Measurements from ENCODE around the gene ILDR2.
A peak's percentile ranks its signal among the peaks of the same experiment; 100 is the strongest.
"Not testable (repeated sequence)": the region's sequence is repeated elsewhere in the genome, so short reads cannot be mapped to it uniquely, and the experiment has no call there.

ILDR2 gene

GRCh38 chr1:166906647-166907046 lies 68.7 kb downstream of the ILDR2 start:
- no peak for ATAC-seq (replicated peaks)
- Mint-ChIP-seq H3K4me3 (no peak overlapping the region), H3K4me1 (peaks cover 18% of the 10 kb centered on the region in 2 donors), H3K27me3 (peaks cover 0 to 10% of the 10 kb centered on the region in 2 donors), H3K36me3 (peaks cover 0 to 2% of the 10 kb centered on the region in 2 donors), H3K27ac (no peak overlapping the region), H3K9me3 (no peaks in the 10 kb centered on the region)
- DNase-seq: no peak

GRCh38 chr1:166905900-166906299 lies 69.4 kb downstream of the ILDR2 start:
- ATAC-seq (replicated peaks) (no peak), DNase-seq (no peak)
- Mint-ChIP-seq H3K36me3 (no peaks in the 10 kb centered on the region), H3K27ac (no peak overlapping the region), H3K4me3 (no peak overlapping the region), H3K27me3 (peaks cover 0 to 10% of the 10 kb centered on the region in 2 donors), H3K4me1 (peaks cover 17 to 18% of the 10 kb centered on the region in 2 donors), H3K9me3 (no peaks in the 10 kb centered on the region)

GRCh38 chr1:166905136-166905535 lies 70.2 kb downstream of the ILDR2 start:
- Mint-ChIP-seq H3K4me1 (peaks cover 12 to 18% of the 10 kb centered on the region in 2 donors), H3K27me3 (peaks cover 3 to 10% of the 10 kb centered on the region in 2 donors), H3K36me3 (no peaks in the 10 kb centered on the region), H3K9me3 (no peaks in the 10 kb centered on the region), H3K27ac (no peak overlapping the region), H3K4me3 (no peak overlapping the region)
- no peak for ATAC-seq (replicated peaks)
- DNase-seq: no peak

- H3K36me3 Mint-ChIP-seq: peaks cover 0 to 3% of the 10 kb centered on the region in 2 donors
- no peak overlapping the region for H3K4me3 Mint-ChIP-seq
- peaks cover 12 to 18% of the 10 kb centered on the region in 2 donors for H3K4me1 Mint-ChIP-seq
- ATAC-seq (replicated peaks) (peak in 1 of 2 donors; percentile 50), DNase-seq (no peak)
- H3K27me3 Mint-ChIP-seq: peaks cover 9 to 10% of the 10 kb centered on the region in 2 donors
- H3K9me3 Mint-ChIP-seq: peaks cover 0 to 4% of the 10 kb centered on the region in 2 donors
- H3K27ac Mint-ChIP-seq: no peak overlapping the region
Observed at GRCh38 chr1:166903232-166903631, 72.1 kb downstream of the ILDR2 start.

- Mint-ChIP-seq H3K4me1 (peaks cover 6 to 12% of the 10 kb centered on the region in 2 donors), H3K36me3 (peaks cover 0 to 4% of the 10 kb centered on the region in 2 donors), H3K27ac (no peak overlapping the region), H3K27me3 (peaks cover 10 to 14% of the 10 kb centered on the region in 2 donors), H3K4me3 (no peak overlapping the region), H3K9me3 (peaks cover 1 to 12% of the 10 kb centered on the region in 2 donors)
- DNase-seq: no peak
- peak; percentile 68 to 82 for ATAC-seq (replicated peaks)
Observed at GRCh38 chr1:166902279-166902678, 73.1 kb downstream of the ILDR2 start.

- DNase-seq: no peak
- H3K4me1 Mint-ChIP-seq: peaks cover 6 to 12% of the 10 kb centered on the region in 2 donors
Observed at GRCh38 chr1:166900987-166901386, 74.4 kb downstream of the ILDR2 start.

GRCh38 chr1:166899769-166900168 lies 75.6 kb downstream of the ILDR2 start:
- H3K36me3 Mint-ChIP-seq: peaks cover 3 to 8% of the 10 kb centered on the region in 2 donors
- peaks cover 6 to 12% of the 10 kb centered on the region in 2 donors for H3K4me1 Mint-ChIP-seq
- H3K9me3 Mint-ChIP-seq: peaks cover 7 to 17% of the 10 kb centered on the region in 2 donors
- no peak for DNase-seq
- ATAC-seq (replicated peaks): no peak
- no peak overlapping the region for H3K4me3 Mint-ChIP-seq
- H3K27ac Mint-ChIP-seq: no peak overlapping the region
- peaks cover 7 to 29% of the 10 kb centered on the region in 2 donors for H3K27me3 Mint-ChIP-seq

More at GRCh38 chr1:166900987-166901386, 74.4 kb downstream of the ILDR2 start:
- no peak overlapping the region for H3K27ac Mint-ChIP-seq
- H3K36me3 Mint-ChIP-seq: peaks cover 3 to 8% of the 10 kb centered on the region in 2 donors
- peaks cover 7 to 17% of the 10 kb centered on the region in 2 donors for H3K9me3 Mint-ChIP-seq
- H3K27me3 Mint-ChIP-seq: peaks cover 5 to 22% of the 10 kb centered on the region in 2 donors
- peak in 1 of 2 donors; percentile 25 for ATAC-seq (replicated peaks)
- no peak overlapping the region for H3K4me3 Mint-ChIP-seq

- Mint-ChIP-seq H3K9me3 (peaks cover 7 to 17% of the 10 kb centered on the region in 2 donors), H3K36me3 (peaks cover 3 to 8% of the 10 kb centered on the region in 2 donors), H3K4me3 (no peak overlapping the region), H3K27ac (no peak overlapping the region), H3K4me1 (no peaks in the 10 kb centered on the region), H3K27me3 (peaks cover 25 to 39% of the 10 kb centered on the region in 2 donors)
- DNase-seq (no peak), ATAC-seq (replicated peaks) (no peak)
Observed at GRCh38 chr1:166895766-166896165, 79.6 kb downstream of the ILDR2 start.

- Mint-ChIP-seq H3K4me1 (peaks cover 3 to 7% of the 10 kb centered on the region in 2 donors), H3K27ac (no peak overlapping the region), H3K36me3 (no peaks in the 10 kb centered on the region), H3K9me3 (no peaks in the 10 kb centered on the region), H3K4me3 (no peak overlapping the region), H3K27me3 (peaks cover 21 to 29% of the 10 kb centered on the region in 2 donors)
- ATAC-seq (replicated peaks): no peak
- no peak for DNase-seq
Observed at GRCh38 chr1:166889776-166890175, 85.6 kb downstream of the ILDR2 start.

GRCh38 chr1:166888373-166889111 lies 86.8 kb downstream of the ILDR2 start:
- Mint-ChIP-seq H3K27me3 (peaks cover 28 to 31% of the 10 kb centered on the region in 2 donors), H3K36me3 (no peaks in the 10 kb centered on the region), H3K9me3 (no peaks in the 10 kb centered on the region), H3K4me1 (peaks cover 6 to 19% of the 10 kb centered on the region in 2 donors), H3K27ac (no peak overlapping the region), H3K4me3 (no peak overlapping the region)
- ATAC-seq (replicated peaks) (no peak), DNase-seq (no peak)

- Mint-ChIP-seq H3K27ac (no peak overlapping the region), H3K36me3 (no peaks in the 10 kb centered on the region), H3K4me1 (peaks cover 7 to 21% of the 10 kb centered on the region in 2 donors), H3K9me3 (no peaks in the 10 kb centered on the region), H3K4me3 (no peak overlapping the region), H3K27me3 (peaks cover 20 to 27% of the 10 kb centered on the region in 2 donors)
- ATAC-seq (replicated peaks) (peak; percentile 39 to 43), DNase-seq (no peak)
Observed at GRCh38 chr1:166884971-166885370, 90.4 kb downstream of the ILDR2 start.

GRCh38 chr1:166884040-166884642 lies 91.2 kb downstream of the ILDR2 start:
- DNase-seq: peak; percentile 21
- ATAC-seq (replicated peaks): peak; percentile 79 to 84
- no peaks in the 10 kb centered on the region for H3K36me3 Mint-ChIP-seq
- H3K4me3 Mint-ChIP-seq: peak overlapping the region; percentile 29 to 54
- H3K9me3 Mint-ChIP-seq: no peaks in the 10 kb centered on the region
- peaks cover 20 to 27% of the 10 kb centered on the region in 2 donors for H3K27me3 Mint-ChIP-seq
- no peak overlapping the region for H3K27ac Mint-ChIP-seq
- peaks cover 7 to 21% of the 10 kb centered on the region in 2 donors for H3K4me1 Mint-ChIP-seq

GRCh38 chr1:166882893-166883292 lies 92.4 kb downstream of the ILDR2 start:
- no peak overlapping the region for H3K4me3 Mint-ChIP-seq
- H3K9me3 Mint-ChIP-seq: peaks cover 0 to 3% of the 10 kb centered on the region in 2 donors
- ATAC-seq (replicated peaks) (no peak), DNase-seq (no peak)
- H3K4me1 Mint-ChIP-seq: peaks cover 7 to 21% of the 10 kb centered on the region in 2 donors
- H3K27ac Mint-ChIP-seq: no peak overlapping the region
- no peaks in the 10 kb centered on the region for H3K36me3 Mint-ChIP-seq
- H3K27me3 Mint-ChIP-seq: peaks cover 20 to 27% of the 10 kb centered on the region in 2 donors

- H3K4me3 Mint-ChIP-seq; DNase-seq; H3K27me3 Mint-ChIP-seq; H3K9me3 Mint-ChIP-seq; H3K36me3 Mint-ChIP-seq; ATAC-seq (replicated peaks); H3K27ac Mint-ChIP-seq: not testable (repeated sequence)
- H3K4me1 Mint-ChIP-seq: peaks cover 14% of the 10 kb centered on the region in 2 donors
Observed at GRCh38 chr1:166878173-166878917, 97.0 kb downstream of the ILDR2 start.
